Kidney epithelial cell (primary cell): ENCODE results near the gene ALOX15. TPM values are rescaled to one million over a fixed set of nuclear protein-coding genes. Genes with fewer than 3 reads are reported as not detected.

Experiments used
- DNase-seq: peaks from one replicate; pipeline ENCODE4 v3.0.0-alpha.2; 2010; ENCODE audit warnings: low read depth
- H3K27me3 ChIP-seq: 2 replicates; pipeline ENCODE4 v1.6.0; 2011; ENCODE audit warnings: low read length; ENCODE audit not compliant: control insufficient read depth, insufficient read depth
- H3K36me3 ChIP-seq: 2 replicates; pipeline ENCODE4 v1.5.1; 2011; ENCODE audit warnings: low read length; ENCODE audit not compliant: control insufficient read depth, insufficient read depth
- H3K4me3 ChIP-seq: 2 replicates; pipeline ENCODE4 v1.5.1; 2011; ENCODE audit warnings: low read depth, mild to moderate bottlenecking, control low read depth, low read length
- total RNA-seq: library from RNA; depleted of rRNA; stranded (reverse); fragments of >200 nt; gene quantifications from 2 replicates; pipeline ENCODE4 v1.2.3, GENCODE V29; 2015
- TF ChIP-seq, protein P1 (sequence below): IDR thresholded peaks from 2 replicates; pipeline ENCODE4 v1.5.1; 2011; ENCODE audit warnings: mild to moderate bottlenecking, moderate library complexity, low read length, control low read depth, inconsistent platforms; ENCODE audit not compliant: insufficient read depth, poor library complexity, severe bottlenecking

Gene ALOX15
- total RNA-seq, 1 donor from 2014 or later, result not detected

DNA sequence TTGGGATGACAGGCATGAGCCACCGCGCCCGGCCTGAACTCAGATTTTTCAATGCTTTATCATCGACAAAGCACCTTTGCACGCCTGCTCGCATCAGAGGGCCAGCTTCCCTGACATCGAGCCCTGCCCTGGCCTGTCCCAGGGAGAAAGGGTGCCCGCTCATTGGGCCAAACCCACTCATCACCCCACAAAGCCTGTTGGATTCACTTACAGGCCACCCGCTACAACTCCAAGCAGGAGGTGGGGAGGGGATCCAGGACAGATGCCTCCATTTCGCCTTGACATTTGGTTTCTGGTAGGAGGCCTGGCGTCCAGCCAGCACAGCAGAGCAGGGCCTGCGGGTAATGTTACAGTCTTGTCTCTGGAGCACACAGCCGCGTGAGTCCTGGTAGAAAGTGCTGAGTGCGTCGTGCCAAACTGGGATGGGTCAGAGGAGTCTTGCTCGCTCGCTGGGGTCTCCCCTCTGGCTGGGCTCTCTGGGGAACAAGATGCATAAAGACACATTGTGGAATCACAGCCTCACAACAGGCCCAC, 37.3 kb downstream of the ALOX15 start:
- H3K27me3 ChIP-seq, result peaks cover 5% of the 10 kb centered on the region
- TF ChIP-seq, protein P1, sequence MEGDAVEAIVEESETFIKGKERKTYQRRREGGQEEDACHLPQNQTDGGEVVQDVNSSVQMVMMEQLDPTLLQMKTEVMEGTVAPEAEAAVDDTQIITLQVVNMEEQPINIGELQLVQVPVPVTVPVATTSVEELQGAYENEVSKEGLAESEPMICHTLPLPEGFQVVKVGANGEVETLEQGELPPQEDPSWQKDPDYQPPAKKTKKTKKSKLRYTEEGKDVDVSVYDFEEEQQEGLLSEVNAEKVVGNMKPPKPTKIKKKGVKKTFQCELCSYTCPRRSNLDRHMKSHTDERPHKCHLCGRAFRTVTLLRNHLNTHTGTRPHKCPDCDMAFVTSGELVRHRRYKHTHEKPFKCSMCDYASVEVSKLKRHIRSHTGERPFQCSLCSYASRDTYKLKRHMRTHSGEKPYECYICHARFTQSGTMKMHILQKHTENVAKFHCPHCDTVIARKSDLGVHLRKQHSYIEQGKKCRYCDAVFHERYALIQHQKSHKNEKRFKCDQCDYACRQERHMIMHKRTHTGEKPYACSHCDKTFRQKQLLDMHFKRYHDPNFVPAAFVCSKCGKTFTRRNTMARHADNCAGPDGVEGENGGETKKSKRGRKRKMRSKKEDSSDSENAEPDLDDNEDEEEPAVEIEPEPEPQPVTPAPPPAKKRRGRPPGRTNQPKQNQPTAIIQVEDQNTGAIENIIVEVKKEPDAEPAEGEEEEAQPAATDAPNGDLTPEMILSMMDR, result no peak
- H3K36me3 ChIP-seq, result no peaks in the 10 kb centered on the region
- DNase-seq, result no peak
- no peak overlapping the region for H3K4me3 ChIP-seq

DNA sequence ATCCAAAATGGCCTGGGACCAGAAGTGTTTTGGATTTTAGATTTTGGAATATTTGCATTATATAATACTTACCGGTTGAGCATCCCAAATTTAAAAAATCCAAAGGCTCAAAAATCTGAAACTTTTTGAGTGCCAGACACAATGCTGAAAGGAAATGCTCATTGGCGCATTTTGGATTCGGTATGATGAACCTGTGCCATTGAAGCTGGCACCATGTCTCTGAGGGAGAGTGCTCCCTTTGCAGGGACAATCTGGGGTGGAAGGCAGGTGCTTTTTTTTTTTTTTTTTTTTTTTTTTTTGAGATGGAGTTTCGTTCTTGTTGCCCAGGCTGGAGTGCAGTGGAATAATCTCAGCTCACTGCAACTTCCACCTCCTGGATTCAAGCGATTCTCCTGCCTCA, 39.4 kb downstream of the ALOX15 start:
- TF ChIP-seq, protein P1, result no peak
- no peak for DNase-seq
- Histone ChIP-seq H3K4me3 (no peak overlapping the region), H3K27me3 (peaks cover 13% of the 10 kb centered on the region), H3K36me3 (no peaks in the 10 kb centered on the region)

DNA sequence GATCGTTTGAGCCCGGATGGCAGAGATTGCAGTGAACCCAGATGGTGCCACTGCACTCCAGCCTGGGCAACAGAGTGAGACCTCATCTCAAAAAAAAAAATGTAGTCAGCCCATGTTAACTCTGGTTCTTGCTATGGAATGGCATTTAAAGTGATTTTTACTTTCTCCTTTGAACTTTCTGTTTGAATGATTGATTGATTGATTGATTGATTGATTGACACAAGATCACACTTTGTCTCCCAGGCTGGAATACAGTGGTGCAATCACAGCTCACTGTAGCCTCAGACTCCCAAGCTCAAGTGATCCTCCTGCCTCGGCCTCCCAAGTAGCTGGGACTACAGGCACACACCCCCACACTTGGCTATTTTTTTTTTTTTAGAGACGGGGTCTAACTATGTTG, 40.2 kb downstream of the ALOX15 start:
- Histone ChIP-seq H3K4me3 (no peak overlapping the region), H3K27me3 (peaks cover 20% of the 10 kb centered on the region), H3K36me3 (no peaks in the 10 kb centered on the region)
- TF ChIP-seq, protein P1, result no peak
- DNase-seq, result no peak

DNA sequence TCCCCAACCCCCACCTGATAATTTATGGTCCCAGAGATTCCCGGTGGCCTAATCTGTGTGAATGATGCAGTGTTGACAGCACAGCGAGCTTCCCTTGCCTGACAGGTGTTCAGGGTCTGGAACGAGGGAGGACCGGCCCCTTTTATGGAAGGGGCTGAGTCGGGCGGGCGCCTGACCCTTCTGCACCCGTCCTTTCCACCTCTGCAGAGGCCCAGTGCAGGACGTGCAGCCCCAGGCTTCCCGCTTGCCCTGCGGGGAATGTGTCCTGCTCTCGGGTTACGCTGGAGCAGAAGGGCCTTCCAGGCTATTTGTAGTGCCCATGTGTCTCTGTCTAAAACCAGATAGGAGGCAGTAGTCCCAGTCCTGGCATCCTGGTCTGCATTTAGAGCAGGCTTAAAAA, 40.9 kb downstream of the ALOX15 start:
- Histone ChIP-seq H3K4me3 (no peak overlapping the region), H3K27me3 (peaks cover 20% of the 10 kb centered on the region), H3K36me3 (no peaks in the 10 kb centered on the region)
- TF ChIP-seq, protein P1, result no peak
- DNase-seq, result no peak

DNA sequence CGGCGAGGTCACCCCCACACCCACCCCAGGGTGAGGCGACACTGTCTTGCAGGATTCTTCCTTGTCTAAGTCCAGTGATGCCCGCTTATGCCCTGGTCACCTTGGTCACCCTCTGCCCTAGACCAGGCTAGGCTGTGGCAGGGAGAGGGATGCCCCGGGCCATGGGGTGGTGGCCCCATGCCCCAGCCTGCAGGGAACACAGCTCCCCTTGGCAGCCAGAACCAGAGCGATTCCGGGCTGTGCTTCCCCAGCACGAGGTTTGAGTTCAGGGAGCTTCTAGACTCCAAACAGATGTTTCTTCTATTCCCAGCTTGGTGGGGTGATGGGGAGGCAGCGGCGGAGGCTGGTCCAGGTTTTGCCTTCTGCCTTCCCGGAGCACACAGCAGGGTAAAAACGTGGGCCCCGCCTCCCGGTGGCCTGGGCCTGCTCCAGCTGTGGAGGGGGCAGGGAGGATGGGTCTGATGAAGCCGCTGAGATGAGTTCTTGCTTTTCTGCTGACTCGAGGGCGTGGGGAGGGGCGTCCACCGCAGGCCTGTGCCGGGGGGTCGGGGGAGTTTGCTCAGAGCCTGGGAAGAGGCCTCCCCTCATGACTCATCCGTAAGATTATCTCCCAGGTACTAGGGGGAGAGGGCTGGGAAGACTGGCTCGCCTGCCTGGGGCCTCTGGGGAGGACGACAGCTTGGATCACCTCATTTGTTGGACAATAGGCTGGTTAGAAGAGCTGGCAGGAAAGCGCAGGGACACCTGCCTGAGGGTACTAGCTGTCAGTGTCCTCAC, 41.8 kb downstream of the ALOX15 start:
- Histone ChIP-seq H3K36me3 (no peaks in the 10 kb centered on the region), H3K4me3 (no peak overlapping the region), H3K27me3 (peaks cover 25% of the 10 kb centered on the region)
- peak; percentile 41 for DNase-seq
- TF ChIP-seq, protein P1, result no peak
